GM12878 (cell line): ENCODE results near the gene CDC6.

Experiments
- EZH2 ChIP-seq: IDR thresholded peaks from 2 replicates; pipeline ENCODE4 v1.6.1; 2012; ENCODE audit warnings: low read depth, mild to moderate bottlenecking, control low read depth, inconsistent platforms, low read length, borderline replicate concordance; ENCODE audit not compliant: control insufficient read depth
- GABPA ChIP-seq: IDR thresholded peaks from 2 replicates; pipeline ENCODE4 v1.6.1; 2014; ENCODE audit warnings: antibody characterized with exemption, low read depth, mild to moderate bottlenecking, inconsistent platforms
- HSF1 ChIP-seq: fragments of 150-350 bp; IDR thresholded peaks from 2 replicates; pipeline ENCODE4 v1.6.1; 2014; ENCODE audit warnings: mild to moderate bottlenecking, low read depth, low read length
- MXI1 ChIP-seq: fragments of 150-350 bp; IDR thresholded peaks from 2 replicates; pipeline ENCODE4 v1.6.1; 2011; ENCODE audit warnings: low read depth, mild to moderate bottlenecking, inconsistent platforms, low read length, improper control_type of control experiment
- NBN ChIP-seq: fragments of 450-650 bp; IDR thresholded peaks from 2 replicates; pipeline ENCODE4 v1.6.1; 2016
- NFYB ChIP-seq: IDR thresholded peaks from 2 replicates; pipeline ENCODE4 v1.6.1; 2011; ENCODE audit warnings: low read depth, mild to moderate bottlenecking, low read length, improper control_type of control experiment, moderate library complexity; ENCODE audit not compliant: insufficient read depth
- POLR2AphosphoS5 ChIP-seq: IDR thresholded peaks from 2 replicates; pipeline ENCODE4 v1.6.1; 2011; ENCODE audit warnings: mild to moderate bottlenecking, low read length, inconsistent platforms
- TF ChIP-seq, protein P1 (sequence below), 3 experiments: IDR thresholded peaks in 2 of 3; conservative IDR thresholded peaks in 1 of 3; 2 replicates each; pipeline ENCODE4 v1.5.1; 2011; ENCODE audit warnings: low read depth in 3 of 3, low read length in 3 of 3, mild to moderate bottlenecking in 3 of 3, control low read depth in 2 of 3, moderate library complexity in 2 of 3, inconsistent platforms in 1 of 3, mixed read lengths in 1 of 3; ENCODE audit not compliant: control insufficient read depth in 2 of 3, insufficient read depth in 1 of 3; ENCODE audit errors: extremely low read depth in 1 of 3

DNA sequence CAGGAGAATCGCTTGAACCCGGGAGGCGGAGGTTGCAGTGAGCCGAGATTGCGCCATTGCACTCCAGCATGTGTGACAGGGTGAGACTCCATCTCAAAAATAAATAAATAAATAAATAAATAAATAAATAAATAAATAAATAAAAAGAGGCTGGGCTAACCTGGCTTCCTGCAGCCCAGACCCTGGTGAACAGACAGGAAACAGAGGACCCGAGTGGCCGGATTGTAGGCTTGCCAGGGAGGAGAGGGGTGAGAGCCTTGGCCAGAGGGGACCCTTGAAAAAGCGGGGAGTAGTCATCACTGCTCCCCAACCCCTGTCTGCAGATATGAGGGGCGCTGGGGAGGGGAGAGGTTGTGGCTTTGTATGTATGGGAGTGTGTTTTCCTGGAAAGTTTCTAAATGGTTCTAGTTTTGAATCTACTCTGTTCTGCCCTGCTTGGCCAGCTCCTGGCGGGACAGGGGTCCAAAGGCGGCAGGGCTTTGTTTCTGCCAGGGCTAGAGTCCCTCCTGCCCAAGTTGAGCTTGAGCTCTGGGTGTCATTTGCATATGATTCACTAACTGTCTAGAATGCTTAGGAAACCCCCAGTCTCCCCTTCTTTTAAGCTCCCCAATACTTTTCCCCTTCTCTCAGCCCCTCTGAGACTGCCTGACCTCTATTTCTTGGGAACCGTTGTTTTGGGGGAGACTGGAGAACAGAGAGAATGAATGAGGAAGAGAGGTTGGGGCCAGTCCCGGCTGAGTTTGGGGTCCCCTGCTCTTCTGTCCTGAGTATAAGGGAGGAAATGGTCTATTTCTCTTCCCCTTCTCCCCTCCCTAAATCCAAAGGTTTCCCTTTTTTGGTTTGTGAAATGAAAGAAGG lies 37.7 kb downstream of the CDC6 start:
- TF ChIP-seq NBN (0 out of 2 replicates have a peak, but pooled peaks have one; percentile 9), MXI1 (no peak), EZH2 (no peak), HSF1 (no peak), NFYB (no peak), GABPA (no peak), POLR2AphosphoS5 (no peak)
- TF ChIP-seq, protein P1, sequence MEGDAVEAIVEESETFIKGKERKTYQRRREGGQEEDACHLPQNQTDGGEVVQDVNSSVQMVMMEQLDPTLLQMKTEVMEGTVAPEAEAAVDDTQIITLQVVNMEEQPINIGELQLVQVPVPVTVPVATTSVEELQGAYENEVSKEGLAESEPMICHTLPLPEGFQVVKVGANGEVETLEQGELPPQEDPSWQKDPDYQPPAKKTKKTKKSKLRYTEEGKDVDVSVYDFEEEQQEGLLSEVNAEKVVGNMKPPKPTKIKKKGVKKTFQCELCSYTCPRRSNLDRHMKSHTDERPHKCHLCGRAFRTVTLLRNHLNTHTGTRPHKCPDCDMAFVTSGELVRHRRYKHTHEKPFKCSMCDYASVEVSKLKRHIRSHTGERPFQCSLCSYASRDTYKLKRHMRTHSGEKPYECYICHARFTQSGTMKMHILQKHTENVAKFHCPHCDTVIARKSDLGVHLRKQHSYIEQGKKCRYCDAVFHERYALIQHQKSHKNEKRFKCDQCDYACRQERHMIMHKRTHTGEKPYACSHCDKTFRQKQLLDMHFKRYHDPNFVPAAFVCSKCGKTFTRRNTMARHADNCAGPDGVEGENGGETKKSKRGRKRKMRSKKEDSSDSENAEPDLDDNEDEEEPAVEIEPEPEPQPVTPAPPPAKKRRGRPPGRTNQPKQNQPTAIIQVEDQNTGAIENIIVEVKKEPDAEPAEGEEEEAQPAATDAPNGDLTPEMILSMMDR (IDR thresholded peaks at IDR 0.05 in 2 of 3, conservative IDR thresholded peaks at IDR 0.05 in 1 of 3; ENCODE audit: control insufficient read depth in 2 of 3, extremely low read depth in 1 of 3, insufficient read depth in 1 of 3, low read depth in 3 of 3, low read length in 3 of 3) = no peak
